Measurements from ENCODE around the gene AOC3.
"Not testable (repeated sequence)": the region's sequence is repeated elsewhere in the genome, so short reads cannot be mapped to it uniquely, and the experiment has no call there.

The AOC3 gene

DNA sequence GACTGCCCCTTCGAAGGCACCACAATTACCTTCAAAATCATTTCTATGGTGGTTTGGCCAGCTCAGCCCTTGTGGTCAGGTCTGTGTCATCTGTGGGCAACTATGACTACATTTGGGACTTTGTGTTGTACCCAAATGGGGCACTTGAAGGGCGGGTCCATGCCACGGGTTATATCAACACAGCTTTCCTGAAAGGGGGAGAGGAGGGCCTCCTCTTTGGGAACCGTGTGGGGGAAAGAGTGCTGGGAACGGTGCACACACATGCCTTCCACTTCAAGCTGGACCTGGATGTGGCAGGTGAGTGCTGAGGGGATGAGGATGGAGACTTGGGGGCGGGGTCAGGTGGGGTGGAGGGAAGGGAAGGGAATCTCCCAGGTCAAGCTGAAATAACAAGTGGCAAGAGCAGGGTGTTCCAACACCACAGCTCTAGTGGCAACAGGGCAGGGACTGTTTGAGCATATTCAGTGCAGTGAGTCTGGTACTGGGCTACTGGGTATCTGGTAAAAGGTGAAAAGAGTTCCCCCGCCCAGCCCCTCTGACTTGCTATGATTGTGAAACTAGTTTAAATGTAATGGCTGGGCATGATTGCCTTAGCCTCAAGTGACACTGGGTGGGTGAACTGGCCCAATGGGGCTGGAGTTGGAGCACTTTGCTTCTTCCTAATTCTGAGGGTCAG lies 4.9 kb upstream of the AOC3 start:
- CTCF ChIA-PET, result interaction anchor here (1.0 to 3.2 kb wide), 4 partner anchors 22 to 152 kb away, joined by 3 to 12 read pairs (median 8); partner anchors contain the start of genes BECN1 and RPL27
- TF ChIP-seq, protein P1, sequence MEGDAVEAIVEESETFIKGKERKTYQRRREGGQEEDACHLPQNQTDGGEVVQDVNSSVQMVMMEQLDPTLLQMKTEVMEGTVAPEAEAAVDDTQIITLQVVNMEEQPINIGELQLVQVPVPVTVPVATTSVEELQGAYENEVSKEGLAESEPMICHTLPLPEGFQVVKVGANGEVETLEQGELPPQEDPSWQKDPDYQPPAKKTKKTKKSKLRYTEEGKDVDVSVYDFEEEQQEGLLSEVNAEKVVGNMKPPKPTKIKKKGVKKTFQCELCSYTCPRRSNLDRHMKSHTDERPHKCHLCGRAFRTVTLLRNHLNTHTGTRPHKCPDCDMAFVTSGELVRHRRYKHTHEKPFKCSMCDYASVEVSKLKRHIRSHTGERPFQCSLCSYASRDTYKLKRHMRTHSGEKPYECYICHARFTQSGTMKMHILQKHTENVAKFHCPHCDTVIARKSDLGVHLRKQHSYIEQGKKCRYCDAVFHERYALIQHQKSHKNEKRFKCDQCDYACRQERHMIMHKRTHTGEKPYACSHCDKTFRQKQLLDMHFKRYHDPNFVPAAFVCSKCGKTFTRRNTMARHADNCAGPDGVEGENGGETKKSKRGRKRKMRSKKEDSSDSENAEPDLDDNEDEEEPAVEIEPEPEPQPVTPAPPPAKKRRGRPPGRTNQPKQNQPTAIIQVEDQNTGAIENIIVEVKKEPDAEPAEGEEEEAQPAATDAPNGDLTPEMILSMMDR (IDR thresholded peaks at IDR 0.05; ENCODE audit: control extremely low read depth, extremely low read depth, low read depth, missing control alignments), result no peak

DNA sequence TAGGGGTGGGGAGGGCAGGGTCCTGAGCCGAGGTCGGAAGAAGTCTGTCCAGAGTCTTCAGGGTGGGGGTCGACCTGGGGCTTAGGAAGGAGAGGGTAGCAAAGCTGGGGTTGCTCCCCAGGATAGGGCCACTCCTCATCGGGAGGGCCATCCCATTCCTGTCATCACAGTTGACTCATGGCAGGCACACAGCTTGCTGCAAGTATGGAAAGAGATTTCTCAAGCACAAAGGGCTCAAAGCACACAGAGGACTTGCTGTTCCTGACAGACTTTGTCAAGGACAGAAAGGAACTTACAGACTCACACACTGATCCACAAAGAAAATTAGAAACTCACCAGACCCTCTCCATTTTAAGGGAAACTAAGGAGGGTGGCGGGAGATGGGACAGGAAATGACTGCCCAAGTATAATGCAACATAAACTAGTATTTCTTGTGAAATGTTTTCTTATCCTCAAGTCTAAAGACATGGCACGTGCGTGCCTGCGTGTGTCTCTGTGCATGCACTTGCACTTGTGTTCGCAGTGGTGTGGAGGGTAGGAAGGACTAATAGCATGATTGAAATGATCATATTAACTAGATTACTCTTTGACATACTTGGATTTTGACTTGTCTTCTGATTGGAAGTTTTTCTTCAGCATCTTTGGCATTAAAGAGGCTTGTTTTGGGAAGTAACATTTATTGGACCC lies 4.3 kb upstream of the AOC3 start:
- TF ChIP-seq, protein P1 (IDR thresholded peaks at IDR 0.05; ENCODE audit: control extremely low read depth, extremely low read depth, low read depth, missing control alignments), result no peak
- ChIA-PET POLR2A (interaction anchor here (0.6 kb wide), 1 partner anchor 107 kb away, joined by 4 read pairs; no protein-coding TSS in a partner anchor), CTCF (interaction anchor here (1.1 to 3.2 kb wide), 2 partner anchors 10 to 151 kb away, joined by 3 to 12 read pairs; partner anchors contain the start of gene RPL27)
- no peak for DNase-seq (ENCODE audit: extremely low spot score)

More for the DNA sequence above, 4.9 kb upstream of the AOC3 start:
- no peak for DNase-seq (ENCODE audit: extremely low spot score)
- POLR2A ChIA-PET, result interaction anchor here (1.3 kb wide), 1 partner anchor 12 kb away, joined by 3 read pairs; no protein-coding TSS in a partner anchor

DNA sequence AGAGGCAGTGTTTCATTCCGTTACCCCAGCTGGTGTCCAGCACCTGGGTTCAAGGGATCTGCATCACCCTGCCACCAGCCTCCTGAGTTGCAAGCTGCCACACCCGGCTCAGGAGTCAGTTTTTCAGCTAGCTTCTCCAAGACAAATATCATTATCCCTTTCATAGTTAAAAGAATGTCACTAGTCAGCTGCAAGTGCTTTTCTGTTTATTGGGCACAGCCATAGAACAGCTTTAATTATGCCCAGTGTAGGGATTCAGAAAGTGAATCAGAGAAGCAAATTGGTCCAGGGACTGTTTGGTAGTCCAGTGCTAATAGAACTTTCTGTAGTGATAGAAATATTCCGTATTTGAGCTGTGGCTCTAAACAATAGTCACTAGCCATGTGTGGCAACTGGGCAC lies 2.9 kb upstream of the AOC3 start:
- ChIA-PET CTCF (interaction anchor here (0.9 to 1.7 kb wide), 5 partner anchors 14 to 81 kb away, joined by 3 to 5 read pairs (median 3); partner anchors contain the start of genes BECN1 and PSME3), POLR2A (interaction anchor here (0.5 to 0.6 kb wide), 2 partner anchors 121 to 954 kb away, joined by 3 to 4 read pairs; no protein-coding TSS in a partner anchor)
- DNase-seq (ENCODE audit: extremely low spot score), result no peak

DNA sequence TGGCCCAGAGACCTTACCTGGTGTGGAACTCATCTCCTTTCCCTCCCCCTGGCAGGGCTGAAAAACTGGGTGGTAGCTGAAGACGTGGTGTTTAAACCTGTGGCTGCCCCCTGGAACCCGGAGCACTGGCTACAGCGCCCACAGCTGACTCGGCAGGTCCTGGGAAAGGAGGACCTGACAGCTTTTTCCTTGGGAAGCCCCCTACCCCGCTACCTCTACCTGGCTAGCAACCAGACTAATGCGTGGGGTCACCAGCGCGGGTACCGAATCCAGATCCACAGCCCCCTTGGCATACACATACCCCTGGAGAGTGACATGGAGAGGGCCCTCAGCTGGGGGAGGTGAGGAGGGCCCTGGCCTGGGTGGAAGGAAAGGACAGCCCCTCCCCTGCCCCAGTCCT lies 2.0 kb upstream of the AOC3 start:
- DNase-seq (ENCODE audit: extremely low spot score), result no peak
- ChIA-PET POLR2A (interaction anchor here (0.7 kb wide), 1 partner anchor 16 kb away, joined by 4 read pairs; the partner anchor contains the start of gene PSME3), CTCF (interaction anchor here (1.1 to 1.7 kb wide), 3 partner anchors 15 to 80 kb away, joined by 3 to 5 read pairs (median 3); partner anchors contain the start of gene PSME3)
- TF ChIP-seq, protein P1 (IDR thresholded peaks at IDR 0.05; ENCODE audit: control extremely low read depth, extremely low read depth, low read depth, missing control alignments), result no peak

More for the DNA sequence above, 2.9 kb upstream of the AOC3 start:
- TF ChIP-seq, protein P1 (IDR thresholded peaks at IDR 0.05; ENCODE audit: control extremely low read depth, extremely low read depth, low read depth, missing control alignments), result no peak

DNA sequence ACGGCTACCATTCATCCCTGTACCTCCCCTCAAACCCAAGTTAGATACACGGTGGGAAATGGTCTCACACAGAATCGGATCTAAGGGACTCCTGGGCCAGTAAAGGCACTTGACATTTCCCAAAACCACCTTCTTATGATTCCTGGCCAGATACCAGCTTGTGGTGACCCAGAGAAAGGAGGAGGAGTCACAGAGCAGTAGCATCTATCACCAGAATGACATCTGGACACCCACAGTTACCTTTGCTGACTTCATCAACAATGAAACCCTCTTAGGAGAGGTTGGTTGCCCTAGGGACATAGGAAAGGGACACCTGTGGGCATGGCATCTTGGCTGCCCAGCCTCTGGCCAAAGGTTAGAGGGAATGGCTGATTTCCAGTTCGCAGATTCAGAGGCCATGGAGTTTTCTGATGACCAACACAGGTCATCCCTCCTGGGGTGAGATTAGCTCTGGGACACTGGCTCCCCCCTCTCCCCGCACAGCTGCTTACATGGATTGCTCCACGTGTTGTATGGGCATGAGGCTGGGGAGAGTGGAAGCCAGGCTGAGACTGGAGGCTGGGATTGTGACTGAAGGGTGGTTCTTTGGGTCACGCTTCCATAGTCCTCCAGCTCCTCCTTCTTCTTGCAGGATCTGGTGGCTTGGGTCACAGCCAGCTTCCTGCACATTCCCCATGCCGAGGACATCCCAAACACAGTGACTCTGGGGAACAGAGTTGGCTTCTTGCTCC lies 1.4 kb upstream of the AOC3 start:
- CTCF ChIA-PET, result interaction anchor here (1.7 kb wide), 1 partner anchor 16 kb away, joined by 5 read pairs; the partner anchor contains the start of gene PSME3
- TF ChIP-seq, protein P1 (IDR thresholded peaks at IDR 0.05; ENCODE audit: control extremely low read depth, extremely low read depth, low read depth, missing control alignments), result no peak
- POLR2A ChIA-PET, result no interaction called here

DNA sequence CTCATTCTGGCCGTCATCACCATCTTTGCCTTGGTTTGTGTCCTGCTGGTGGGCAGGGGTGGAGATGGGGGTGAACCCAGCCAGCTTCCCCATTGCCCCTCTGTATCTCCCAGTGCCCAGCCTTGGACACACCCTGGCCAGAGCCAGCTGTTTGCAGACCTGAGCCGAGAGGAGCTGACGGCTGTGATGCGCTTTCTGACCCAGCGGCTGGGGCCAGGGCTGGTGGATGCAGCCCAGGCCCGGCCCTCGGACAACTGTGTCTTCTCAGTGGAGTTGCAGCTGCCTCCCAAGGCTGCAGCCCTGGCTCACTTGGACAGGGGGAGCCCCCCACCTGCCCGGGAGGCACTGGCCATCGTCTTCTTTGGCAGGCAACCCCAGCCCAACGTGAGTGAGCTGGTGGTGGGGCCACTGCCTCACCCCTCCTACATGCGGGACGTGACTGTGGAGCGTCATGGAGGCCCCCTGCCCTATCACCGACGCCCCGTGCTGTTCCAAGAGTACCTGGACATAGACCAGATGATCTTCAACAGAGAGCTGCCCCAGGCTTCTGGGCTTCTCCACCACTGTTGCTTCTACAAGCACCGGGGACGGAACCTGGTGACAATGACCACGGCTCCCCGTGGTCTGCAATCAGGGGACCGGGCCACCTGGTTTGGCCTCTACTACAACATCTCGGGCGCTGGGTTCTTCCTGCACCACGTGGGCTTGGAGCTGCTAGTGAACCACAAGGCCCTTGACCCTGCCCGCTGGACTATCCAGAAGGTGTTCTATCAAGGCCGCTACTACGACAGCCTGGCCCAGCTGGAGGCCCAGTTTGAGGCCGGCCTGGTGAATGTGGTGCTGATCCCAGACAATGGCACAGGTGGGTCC lies 607 bp downstream of the AOC3 start:
- CTCF ChIA-PET, result interaction anchor here (1.1 kb wide), 1 partner anchor 17 kb away, joined by 3 read pairs; no protein-coding TSS in a partner anchor
- POLR2A ChIA-PET; DNase-seq (ENCODE audit: extremely low spot score): not testable (repeated sequence)

More for the DNA sequence above, 1.4 kb upstream of the AOC3 start:
- DNase-seq (ENCODE audit: extremely low spot score), result no peak
